HepG2 (cell line): Measurements from ENCODE around the gene ACTR1A. TPM values are rescaled to one million over a fixed set of nuclear protein-coding genes. Genes with fewer than 3 reads are reported as not detected.
A peak's percentile ranks its signal among the peaks of the same experiment; 100 is the strongest.

ENCODE experiments used
- ARID4A ChIP-seq: sonication (generic); formaldehyde crosslinking; IDR thresholded peaks from 2 replicates; pipeline ENCODE4 v1.5.0; 2020; ENCODE audit warnings: mild to moderate bottlenecking, missing genetic modification reagents, borderline replicate concordance
- CCDC6 ChIP-seq: sonication (generic); formaldehyde crosslinking; IDR thresholded peaks from 2 replicates; pipeline ENCODE4 v1.8.1; 2022; ENCODE audit warnings: mild to moderate bottlenecking, missing genetic modification reagents, moderate library complexity
- ERF ChIP-seq: IDR thresholded peaks from 2 replicates; pipeline ENCODE4 v1.6.1; 2018; ENCODE audit warnings: missing biosample characterization, missing genetic modification reagents
- FOXA1 ChIP-seq, 2 experiments: fragments of 450-650 bp in 1 of 2; sonication (generic) in 1 of 2; formaldehyde crosslinking in 1 of 2; IDR thresholded peaks; 2 replicates each; pipeline versions ENCODE4 v1.4.0 to v1.6.1; 2016 to 2020; ENCODE audit warnings: missing genetic modification reagents in 1 of 2
- HNRNPLL ChIP-seq: fragments of 200-400 bp; formaldehyde crosslinking; IDR thresholded peaks from 2 replicates; pipeline ENCODE4 v1.6.1; 2017; ENCODE audit warnings: mild to moderate bottlenecking, low read depth, low read length; ENCODE audit not compliant: poor library complexity, severe bottlenecking
- KDM5A ChIP-seq: fragments of 200-600 bp; sonication (generic); IDR thresholded peaks from 2 replicates; pipeline ENCODE4 v1.7.0; 2018; ENCODE audit warnings: antibody characterized with exemption, mild to moderate bottlenecking, low read length, borderline replicate concordance
- KLF6 ChIP-seq: IDR thresholded peaks from 2 replicates; pipeline ENCODE4 v1.8.0; 2016; ENCODE audit warnings: missing biosample characterization, missing genetic modification reagents
- MAFF ChIP-seq: IDR thresholded peaks from 2 replicates; pipeline ENCODE4 v1.6.1; 2011; ENCODE audit warnings: low read depth, low read length, improper control_type of control experiment
- MED1 ChIP-seq: sonication (generic); formaldehyde crosslinking; IDR thresholded peaks from 2 replicates; pipeline ENCODE4 v1.4.0; 2020; ENCODE audit warnings: missing genetic modification reagents
- MXD4 ChIP-seq: IDR thresholded peaks from 2 replicates; pipeline ENCODE4 v1.6.1; 2016; ENCODE audit warnings: mild to moderate bottlenecking, missing biosample characterization, missing genetic modification reagents
- NFKB2 ChIP-seq: sonication (generic); formaldehyde crosslinking; IDR thresholded peaks from 2 replicates; pipeline ENCODE4 v1.4.0; 2020; ENCODE audit warnings: missing genetic modification reagents, borderline replicate concordance
- RFX5 ChIP-seq: IDR thresholded peaks from 2 replicates; pipeline ENCODE4 v1.6.1; 2011; ENCODE audit warnings: low read depth, low read length, improper control_type of control experiment
- SMAD3 ChIP-seq: sonication (generic); formaldehyde crosslinking; IDR thresholded peaks from 2 replicates; pipeline ENCODE4 v1.4.0; 2020; ENCODE audit warnings: missing genetic modification reagents
- SP140L ChIP-seq: sonication (generic); formaldehyde crosslinking; IDR thresholded peaks from 2 replicates; pipeline ENCODE4 v1.4.0; 2020; ENCODE audit warnings: missing genetic modification reagents, borderline replicate concordance
- TARDBP ChIP-seq: sonication (generic); formaldehyde crosslinking; IDR thresholded peaks from 2 replicates; pipeline ENCODE4 v1.8.0; 2022; ENCODE audit warnings: mild to moderate bottlenecking, missing genetic modification reagents
- TBP ChIP-seq: sonication (generic); formaldehyde crosslinking; IDR thresholded peaks from 2 replicates; pipeline ENCODE4 v1.5.0; 2020; ENCODE audit warnings: missing genetic modification reagents
- YEATS2 ChIP-seq: sonication (generic); formaldehyde crosslinking; IDR thresholded peaks from 2 replicates; pipeline ENCODE4 v1.4.0; 2020; ENCODE audit warnings: missing genetic modification reagents, borderline replicate concordance
- ZNF230 ChIP-seq: sonication (generic); formaldehyde crosslinking; IDR thresholded peaks from 2 replicates; pipeline ENCODE4 v1.4.0; 2020; ENCODE audit warnings: mild to moderate bottlenecking, missing genetic modification reagents
- ZNF264 ChIP-seq: sonication (generic); formaldehyde crosslinking; IDR thresholded peaks from 2 replicates; pipeline ENCODE4 v1.4.0; 2020; ENCODE audit warnings: missing genetic modification reagents
- ZNF34 ChIP-seq: sonication (generic); formaldehyde crosslinking; IDR thresholded peaks from 2 replicates; pipeline ENCODE4 v1.4.0; 2020; ENCODE audit warnings: mild to moderate bottlenecking, missing genetic modification reagents, borderline replicate concordance
- ZNF563 ChIP-seq: sonication (generic); formaldehyde crosslinking; IDR thresholded peaks from 2 replicates; pipeline ENCODE4 v1.8.0; 2022; ENCODE audit warnings: mild to moderate bottlenecking, moderate library complexity, missing genetic modification reagents
- ZNF572 ChIP-seq: sonication (generic); formaldehyde crosslinking; IDR thresholded peaks from 2 replicates; pipeline ENCODE4 v1.5.1; 2020; ENCODE audit warnings: mild to moderate bottlenecking, missing genetic modification reagents
- ZNF607 ChIP-seq: sonication (generic); formaldehyde crosslinking; IDR thresholded peaks from 2 replicates; pipeline ENCODE4 v1.5.1; 2020; ENCODE audit warnings: missing genetic modification reagents, mild to moderate bottlenecking, borderline replicate concordance
- ZNF749 ChIP-seq: sonication (generic); formaldehyde crosslinking; IDR thresholded peaks from 2 replicates; pipeline ENCODE4 v1.8.0; 2022; ENCODE audit warnings: mild to moderate bottlenecking, missing genetic modification reagents, moderate library complexity, borderline replicate concordance
- ZNF772 ChIP-seq: sonication (generic); formaldehyde crosslinking; IDR thresholded peaks from 2 replicates; pipeline ENCODE4 v1.5.0; 2020; ENCODE audit warnings: mild to moderate bottlenecking, missing genetic modification reagents
- ZNF788 ChIP-seq: sonication (generic); formaldehyde crosslinking; IDR thresholded peaks from 2 replicates; pipeline ENCODE4 v1.5.0; 2020; ENCODE audit warnings: mild to moderate bottlenecking, missing genetic modification reagents, borderline replicate concordance
- polyA plus RNA-seq, 8 experiments: library from polyadenylated mRNA; depleted of rRNA in 3 of 8; stranded (reverse) in 7 of 8; unstranded in 1 of 8; fragments of >200 nt; fragmentation: Illumina TruSeq in 4 of 8; extraction: Trizol in 4 of 8; gene quantifications; 2 replicates each; pipeline versions ENCODE4 v1.2.1 to v1.2.3, GENCODE V29; 2011 to 2016; ENCODE audit warnings: low read depth in 4 of 8, missing spikeins in 1 of 8, mixed read lengths in 1 of 8; ENCODE audit not compliant: insufficient read depth in 1 of 8
- total RNA-seq, 5 experiments: library from RNA; depleted of rRNA; stranded (reverse); fragments of >200 nt; fragmentation: Illumina TruSeq; extraction: Trizol; gene quantifications; 2 replicates each; pipeline ENCODE4 v1.2.3, GENCODE V29; 2016; ENCODE audit warnings: low read depth in 1 of 5

Gene ACTR1A
- total and polyA plus RNA-seq, 2 of the 13 experiments (the other 11 are each of a cell fraction or from before 2014, with no cell fraction given) = 59.6 to 62.8 TPM

GRCh38 chr10:102502337-102503151 is at the start of gene ACTR1A (continued):
- TF ChIP-seq KDM5A = peak; percentile 88; the same call in 1 of the 2 replicates
- TF ChIP-seq ZNF572 = 0 out of 2 replicates have a peak, but pooled peaks have one; percentile 64
- TF ChIP-seq ZNF772 = no peak
- peak; percentile 21; the same call in 1 of the 2 replicates for TF ChIP-seq YEATS2 (CRISPR knock-in tag)
- TF ChIP-seq ZNF264 = peak; percentile 62; the same call in 1 of the 2 replicates
- TF ChIP-seq MED1 (CRISPR knock-in tag) = peak; percentile 31; the same call in 1 of the 2 replicates
- TF ChIP-seq ZNF563 (CRISPR knock-in tag) = peak; percentile 78; the same call in 1 of the 2 replicates
- 0 out of 2 replicates have a peak, but pooled peaks have one; percentile 32 for TF ChIP-seq ZNF34 (CRISPR knock-in tag)
- no peak for TF ChIP-seq CCDC6 (CRISPR knock-in tag)
- no peak for TF ChIP-seq ZNF607 (CRISPR knock-in tag)
- TF ChIP-seq TBP (CRISPR knock-in tag) = 0 out of 2 replicates have a peak, but pooled peaks have one; percentile 85
- peak; percentile 74; the same call in 1 of the 2 replicates for TF ChIP-seq ARID4A (CRISPR knock-in tag)
- peak; percentile 59 for TF ChIP-seq KLF6
- TF ChIP-seq MXD4 (CRISPR knock-in tag) = peak; percentile 77
- TF ChIP-seq ERF = peak; percentile 57
- TF ChIP-seq SP140L (CRISPR knock-in tag) = no peak
- TF ChIP-seq NFKB2 (CRISPR knock-in tag) = peak; percentile 82; the same call in 1 of the 2 replicates
- TF ChIP-seq MAFF = peak; percentile 13; the same call in 1 of the 2 replicates
- peak; percentile 56; the same call in 1 of the 2 replicates for TF ChIP-seq ZNF788
- 0 out of 2 replicates have a peak, but pooled peaks have one; percentile 18 for TF ChIP-seq SMAD3 (CRISPR knock-in tag)
- no peak for TF ChIP-seq FOXA1 (IDR thresholded peaks at IDR 0.05)
- TF ChIP-seq FOXA1 (CRISPR knock-in tag; IDR thresholded peaks at IDR 0.05) = peak; percentile 45
- TF ChIP-seq ZNF749 (CRISPR knock-in tag) = peak; percentile 58; the same call in 1 of the 2 replicates
- TF ChIP-seq HNRNPLL = peak; percentile 43
- TF ChIP-seq ZNF230 (CRISPR knock-in tag) = 0 out of 2 replicates have a peak, but pooled peaks have one; percentile 62
- TF ChIP-seq RFX5 = no peak
- peak; percentile 71 for TF ChIP-seq TARDBP
